ENCODE data around the gene SUCLA2.

Gene SUCLA2

DNA sequence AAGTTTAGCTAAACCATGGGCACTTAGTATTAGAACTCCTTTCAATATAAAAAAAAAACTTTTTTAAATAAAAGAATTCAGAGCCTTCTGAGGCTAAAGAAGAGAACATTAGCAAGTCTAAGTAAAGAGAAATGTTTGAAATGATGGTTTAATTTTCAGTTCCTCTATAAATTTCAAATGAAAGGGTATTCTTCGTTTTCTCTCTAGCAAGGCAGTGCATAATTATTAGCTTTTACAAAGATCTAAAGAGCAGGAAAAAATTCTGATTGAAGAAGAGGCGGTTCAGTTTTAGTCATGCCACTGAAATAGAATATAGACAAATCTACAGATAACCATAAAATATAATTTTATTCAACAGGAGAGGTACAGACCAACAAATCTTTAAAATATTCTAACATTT lies 18.0 kb downstream of the SUCLA2 start:
- TF ChIP-seq EZH2 (IDR thresholded peaks at IDR 0.05; ENCODE audit: borderline replicate concordance, low read length) = no peak
- TF ChIP-seq, protein P1, sequence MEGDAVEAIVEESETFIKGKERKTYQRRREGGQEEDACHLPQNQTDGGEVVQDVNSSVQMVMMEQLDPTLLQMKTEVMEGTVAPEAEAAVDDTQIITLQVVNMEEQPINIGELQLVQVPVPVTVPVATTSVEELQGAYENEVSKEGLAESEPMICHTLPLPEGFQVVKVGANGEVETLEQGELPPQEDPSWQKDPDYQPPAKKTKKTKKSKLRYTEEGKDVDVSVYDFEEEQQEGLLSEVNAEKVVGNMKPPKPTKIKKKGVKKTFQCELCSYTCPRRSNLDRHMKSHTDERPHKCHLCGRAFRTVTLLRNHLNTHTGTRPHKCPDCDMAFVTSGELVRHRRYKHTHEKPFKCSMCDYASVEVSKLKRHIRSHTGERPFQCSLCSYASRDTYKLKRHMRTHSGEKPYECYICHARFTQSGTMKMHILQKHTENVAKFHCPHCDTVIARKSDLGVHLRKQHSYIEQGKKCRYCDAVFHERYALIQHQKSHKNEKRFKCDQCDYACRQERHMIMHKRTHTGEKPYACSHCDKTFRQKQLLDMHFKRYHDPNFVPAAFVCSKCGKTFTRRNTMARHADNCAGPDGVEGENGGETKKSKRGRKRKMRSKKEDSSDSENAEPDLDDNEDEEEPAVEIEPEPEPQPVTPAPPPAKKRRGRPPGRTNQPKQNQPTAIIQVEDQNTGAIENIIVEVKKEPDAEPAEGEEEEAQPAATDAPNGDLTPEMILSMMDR (IDR thresholded peaks at IDR 0.05; ENCODE audit: low read length) = no peak
- H3K9me3 ChIP-seq (ENCODE audit: low read length) = no peaks in the 10 kb centered on the region

DNA sequence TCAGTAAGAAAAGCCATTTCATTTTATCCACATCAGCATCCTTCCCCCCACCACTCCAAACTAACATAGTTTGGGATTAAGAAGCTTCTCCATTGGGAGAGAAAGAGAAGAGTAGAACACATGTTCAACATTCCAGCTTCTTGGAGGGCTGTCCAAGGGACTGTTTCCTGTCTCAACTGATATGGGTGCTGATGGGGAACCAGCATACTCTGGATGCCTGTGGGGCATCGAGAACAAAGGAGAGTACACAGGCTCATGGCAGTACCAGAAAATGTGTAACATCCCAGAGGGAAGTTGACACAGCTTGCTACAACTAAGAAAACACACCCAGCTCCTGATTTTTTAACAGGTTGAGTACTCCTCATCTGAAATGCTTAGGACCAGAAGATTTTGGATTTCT lies 24.7 kb downstream of the SUCLA2 start:
- TF ChIP-seq, protein P1 (IDR thresholded peaks at IDR 0.05; ENCODE audit: low read length) = no peak
- no peak for TF ChIP-seq EZH2 (IDR thresholded peaks at IDR 0.05; ENCODE audit: borderline replicate concordance, low read length)
- Histone ChIP-seq H3K9ac (ENCODE audit: low read length) (no peak overlapping the region), H3F3A (ENCODE audit: insufficient read depth, low read length) (no peaks in the 10 kb centered on the region), H3K36me3 (ENCODE audit: insufficient read depth, low read length) (peaks cover 61% of the 10 kb centered on the region), H3K27ac (ENCODE audit: low read depth, low read length, poor library complexity, severe bottlenecking) (no peak overlapping the region), H2AFZ (ENCODE audit: low read length) (no peak overlapping the region), H3K9me2 (ENCODE audit: low read depth, low read length) (no peaks in the 10 kb centered on the region), H3K4me2 (ENCODE audit: low read length) (no peak overlapping the region), H3K4me3 (ENCODE audit: low read depth, low read length, poor library complexity, severe bottlenecking) (no peak overlapping the region), H3K4me1 (ENCODE audit: insufficient read depth, low read length, severe bottlenecking) (no peaks in the 10 kb centered on the region), H4K20me1 (ENCODE audit: insufficient read depth, low read length) (no peaks in the 10 kb centered on the region), H3K79me2 (ENCODE audit: insufficient read depth, low read length) (no peaks in the 10 kb centered on the region), H3K9me3 (ENCODE audit: low read length) (peaks cover 5% of the 10 kb centered on the region), H3K27me3 (ENCODE audit: insufficient read depth, low read length) (no peaks in the 10 kb centered on the region)

More for the DNA sequence above, 18.0 kb downstream of the SUCLA2 start:
- H3K36me3 ChIP-seq (ENCODE audit: insufficient read depth, low read length) = peaks cover 52% of the 10 kb centered on the region
- no peak overlapping the region for H3K9ac ChIP-seq (ENCODE audit: low read length)
- no peak overlapping the region for H2AFZ ChIP-seq (ENCODE audit: low read length)
- H3F3A ChIP-seq (ENCODE audit: insufficient read depth, low read length) = no peaks in the 10 kb centered on the region
- no peaks in the 10 kb centered on the region for H3K27me3 ChIP-seq (ENCODE audit: insufficient read depth, low read length)
- no peak overlapping the region for H3K27ac ChIP-seq (ENCODE audit: low read depth, low read length, poor library complexity, severe bottlenecking)
- no peaks in the 10 kb centered on the region for H3K79me2 ChIP-seq (ENCODE audit: insufficient read depth, low read length)
- no peaks in the 10 kb centered on the region for H3K9me2 ChIP-seq (ENCODE audit: low read depth, low read length)
- no peaks in the 10 kb centered on the region for H4K20me1 ChIP-seq (ENCODE audit: insufficient read depth, low read length)
- no peak overlapping the region for H3K4me2 ChIP-seq (ENCODE audit: low read length)
- H3K4me3 ChIP-seq (ENCODE audit: low read depth, low read length, poor library complexity, severe bottlenecking) = no peak overlapping the region
- no peaks in the 10 kb centered on the region for H3K4me1 ChIP-seq (ENCODE audit: insufficient read depth, low read length, severe bottlenecking)

DNA sequence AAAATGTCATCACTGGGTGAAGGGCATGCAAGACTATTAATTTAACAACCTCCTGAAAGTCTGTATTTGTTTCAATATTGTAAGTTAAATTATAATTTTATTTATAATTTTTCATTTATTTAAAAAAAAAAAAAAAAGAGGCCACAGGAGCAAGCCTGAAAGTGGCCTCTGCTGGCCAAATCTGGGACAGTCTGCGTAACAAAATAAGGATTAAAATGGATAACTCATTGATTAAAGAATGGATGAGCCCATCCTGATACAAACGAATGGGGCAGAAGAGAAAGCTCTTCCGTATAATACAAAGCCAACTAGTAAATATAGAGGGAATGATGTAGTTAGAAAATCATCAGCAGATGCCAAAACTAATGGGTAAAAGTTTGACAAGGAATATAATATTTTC lies 36.2 kb downstream of the SUCLA2 start:
- no peak overlapping the region for H3K4me3 ChIP-seq (ENCODE audit: low read depth, low read length, poor library complexity, severe bottlenecking)
- peaks cover 68% of the 10 kb centered on the region for H3K36me3 ChIP-seq (ENCODE audit: insufficient read depth, low read length)
- H3K27ac ChIP-seq (ENCODE audit: low read depth, low read length, poor library complexity, severe bottlenecking) = no peak overlapping the region
- H3K9ac ChIP-seq (ENCODE audit: low read length) = no peak overlapping the region
- no peaks in the 10 kb centered on the region for H3K79me2 ChIP-seq (ENCODE audit: insufficient read depth, low read length)
- no peak overlapping the region for H3K4me2 ChIP-seq (ENCODE audit: low read length)
- H3K9me2 ChIP-seq (ENCODE audit: low read depth, low read length) = no peaks in the 10 kb centered on the region
- H3K4me1 ChIP-seq (ENCODE audit: insufficient read depth, low read length, severe bottlenecking) = no peaks in the 10 kb centered on the region
- TF ChIP-seq EZH2 (IDR thresholded peaks at IDR 0.05; ENCODE audit: borderline replicate concordance, low read length) = no peak
- TF ChIP-seq, protein P1 (IDR thresholded peaks at IDR 0.05; ENCODE audit: low read length) = no peak
- H3K9me3 ChIP-seq (ENCODE audit: low read length) = peaks cover 9% of the 10 kb centered on the region
- H4K20me1 ChIP-seq (ENCODE audit: insufficient read depth, low read length) = no peaks in the 10 kb centered on the region
- H3K27me3 ChIP-seq (ENCODE audit: insufficient read depth, low read length) = no peaks in the 10 kb centered on the region
- H3F3A ChIP-seq (ENCODE audit: insufficient read depth, low read length) = no peaks in the 10 kb centered on the region
- H2AFZ ChIP-seq (ENCODE audit: low read length) = no peak overlapping the region

All from OCI-LY1 (cell line).